HEK293 (cell line): ENCODE data around the gene LBH.

Experiments used
- CTCF ChIA-PET: fragments of 350-600 bp; formaldehyde crosslinking; extraction: SDS; loops from one replicate; lab custom pipeline; 2021; ENCODE audit warnings: antibody characterized with exemption; lab: Yijun Ruan, JAX
- POLR2A ChIA-PET: fragments of 300-600 bp; formaldehyde crosslinking; extraction: SDS; loops from one replicate; lab custom pipeline; 2020; ENCODE audit warnings: antibody characterized with exemption, inconsistent platforms; lab: Yijun Ruan, JAX
- H3K27ac ChIP-seq: fragments of 200-500 bp; sonication (Bioruptor generic); 2 replicates; pipeline ENCODE4 v1.5.1; 2014; ENCODE audit warnings: low read depth, low read length, control low read depth, inconsistent platforms; ENCODE audit errors: extremely low read depth
- H3K36me3 ChIP-seq, 2 experiments: fragments of 200-500 bp in 1 of 2; sonication (Bioruptor generic) in 1 of 2; 1 replicate in 1 of 2; 2 replicates in 1 of 2; pipeline ENCODE4 v1.5.1; 2014 to 2017; ENCODE audit warnings: inconsistent platforms in 2 of 2, low read length in 2 of 2; ENCODE audit not compliant: control insufficient read depth in 2 of 2, insufficient read depth in 1 of 2
- H3K4me1 ChIP-seq: fragments of 200-500 bp; sonication (Bioruptor generic); 2 replicates; pipeline ENCODE4 v1.5.1; 2014; ENCODE audit warnings: mild to moderate bottlenecking, low read length, inconsistent platforms; ENCODE audit not compliant: control insufficient read depth, insufficient read depth
- H3K4me3 ChIP-seq: 2 replicates; pipeline ENCODE4 v1.5.1; 2011; ENCODE audit warnings: low read depth, mild to moderate bottlenecking, control low read depth, low read length, moderate library complexity
- H3K9me3 ChIP-seq: fragments of 200-500 bp; sonication (Bioruptor generic); 2 replicates; pipeline ENCODE4 v1.5.1; 2014; ENCODE audit warnings: low read depth, low read length, inconsistent platforms; ENCODE audit not compliant: control insufficient read depth, insufficient read depth
- EGR2 ChIP-seq: fragments of 450-650 bp; formaldehyde crosslinking; IDR thresholded peaks from 2 replicates; pipeline ENCODE4 v1.5.1; 2016; ENCODE audit warnings: low read depth, missing biosample characterization, missing genetic modification characterization
- KLF7 ChIP-seq: fragments of 450-650 bp; formaldehyde crosslinking; IDR thresholded peaks from 2 replicates; pipeline ENCODE4 v1.5.1; 2016; ENCODE audit warnings: missing biosample characterization, missing genetic modification characterization, borderline replicate concordance
- OSR2 ChIP-seq: fragments of 450-650 bp; formaldehyde crosslinking; IDR thresholded peaks from 2 replicates; pipeline ENCODE4 v1.5.1; 2016; ENCODE audit warnings: missing biosample characterization, missing genetic modification characterization
- PRDM1 ChIP-seq: fragments of 450-650 bp; formaldehyde crosslinking; IDR thresholded peaks from 2 replicates; pipeline ENCODE4; 2016; ENCODE audit warnings: missing biosample characterization, missing genetic modification characterization
- SALL2 ChIP-seq: fragments of 450-650 bp; formaldehyde crosslinking; IDR thresholded peaks from 2 replicates; pipeline ENCODE4 v1.5.0; 2017; ENCODE audit warnings: missing biosample characterization, mild to moderate bottlenecking, missing genetic modification characterization, borderline replicate concordance
- WT1 ChIP-seq: fragments of 450-650 bp; formaldehyde crosslinking; IDR thresholded peaks from 2 replicates; pipeline ENCODE4 v1.5.1; 2016; ENCODE audit warnings: missing biosample characterization, missing genetic modification characterization
- ZFHX2 ChIP-seq: fragments of 450-650 bp; formaldehyde crosslinking; conservative IDR thresholded peaks from 2 replicates; pipeline ENCODE4 v1.5.1; 2016; ENCODE audit warnings: missing biosample characterization, missing genetic modification characterization
- ZNF138 ChIP-seq: fragments of 450-650 bp; formaldehyde crosslinking; IDR thresholded peaks from 2 replicates; pipeline ENCODE4 v1.5.1; 2016; ENCODE audit warnings: missing biosample characterization, missing genetic modification characterization, borderline replicate concordance
- ZNF155 ChIP-seq: fragments of 450-650 bp; formaldehyde crosslinking; IDR thresholded peaks from 2 replicates; pipeline ENCODE4 v1.5.1; 2016; ENCODE audit warnings: missing biosample characterization, missing genetic modification characterization
- ZNF157 ChIP-seq: fragments of 450-650 bp; formaldehyde crosslinking; IDR thresholded peaks from 2 replicates; pipeline ENCODE4 v1.5.1; 2016; ENCODE audit warnings: missing biosample characterization, missing genetic modification characterization
- ZNF16 ChIP-seq: fragments of 450-650 bp; formaldehyde crosslinking; IDR thresholded peaks from 2 replicates; pipeline ENCODE4 v1.5.1; 2016; ENCODE audit warnings: low read depth, missing biosample characterization, missing genetic modification characterization
- ZNF169 ChIP-seq: fragments of 450-650 bp; formaldehyde crosslinking; IDR thresholded peaks from 2 replicates; pipeline ENCODE4 v1.5.1; 2016; ENCODE audit warnings: missing biosample characterization, missing genetic modification characterization
- ZNF266 ChIP-seq: fragments of 450-650 bp; formaldehyde crosslinking; IDR thresholded peaks from 2 replicates; pipeline ENCODE4 v1.5.1; 2016; ENCODE audit warnings: missing biosample characterization, missing genetic modification characterization, low read depth
- ZNF350 ChIP-seq: fragments of 450-650 bp; formaldehyde crosslinking; IDR thresholded peaks from 2 replicates; pipeline ENCODE4 v1.5.0; 2017; ENCODE audit warnings: missing biosample characterization, mild to moderate bottlenecking, missing genetic modification characterization
- ZNF404 ChIP-seq: fragments of 450-650 bp; formaldehyde crosslinking; IDR thresholded peaks from 2 replicates; pipeline ENCODE4 v1.5.1; 2017; ENCODE audit warnings: missing biosample characterization, missing genetic modification characterization
- ZNF423 ChIP-seq: fragments of 450-650 bp; formaldehyde crosslinking; IDR thresholded peaks from 2 replicates; pipeline ENCODE4 v1.5.1; 2016; ENCODE audit warnings: missing biosample characterization, missing genetic modification characterization
- ZNF449 ChIP-seq: fragments of 450-650 bp; formaldehyde crosslinking; IDR thresholded peaks from 2 replicates; pipeline ENCODE4 v1.5.1; 2017; ENCODE audit warnings: missing biosample characterization, mild to moderate bottlenecking, missing genetic modification characterization, moderate library complexity
- ZNF501 ChIP-seq: fragments of 450-650 bp; formaldehyde crosslinking; IDR thresholded peaks from 2 replicates; pipeline ENCODE4 v1.5.1; 2016; ENCODE audit warnings: missing biosample characterization, missing genetic modification characterization
- ZNF513 ChIP-seq: fragments of 450-650 bp; IDR thresholded peaks from 2 replicates; pipeline ENCODE4 v1.5.1; 2018; ENCODE audit warnings: missing biosample characterization, missing genetic modification characterization
- ZNF514 ChIP-seq: fragments of 450-650 bp; formaldehyde crosslinking; IDR thresholded peaks from 2 replicates; pipeline ENCODE4 v1.5.1; 2016; ENCODE audit warnings: missing biosample characterization, missing genetic modification characterization
- ZNF658 ChIP-seq: fragments of 450-650 bp; formaldehyde crosslinking; IDR thresholded peaks from 2 replicates; pipeline ENCODE4; 2016; ENCODE audit warnings: missing biosample characterization, missing genetic modification characterization
- ZNF704 ChIP-seq: fragments of 450-650 bp; formaldehyde crosslinking; IDR thresholded peaks from 2 replicates; pipeline ENCODE4 v1.5.1; 2016; ENCODE audit warnings: missing biosample characterization, missing genetic modification characterization
- ZNF791 ChIP-seq: fragments of 450-650 bp; formaldehyde crosslinking; IDR thresholded peaks from 2 replicates; pipeline ENCODE4 v1.5.1; 2016; ENCODE audit warnings: missing biosample characterization, missing genetic modification characterization
- ZSCAN16 ChIP-seq: fragments of 450-650 bp; formaldehyde crosslinking; IDR thresholded peaks from 2 replicates; pipeline ENCODE4 v1.5.1; 2016; ENCODE audit warnings: missing biosample characterization, missing genetic modification characterization
- ZSCAN4 ChIP-seq: fragments of 450-650 bp; formaldehyde crosslinking; IDR thresholded peaks from 2 replicates; pipeline ENCODE4 v1.5.1; 2017; ENCODE audit warnings: missing biosample characterization, missing genetic modification characterization

LBH gene

GRCh38 chr2:30257266-30258214, 26.2 kb downstream of the LBH start:
- Histone ChIP-seq H3K36me3 (peaks cover 0 to 13% of the 10 kb centered on the region in 2 experiments; a peak in 1 of 3 replicates), H3K27ac (no peak overlapping the region), H3K4me3 (no peak overlapping the region), H3K4me1 (peaks cover 5% of the 10 kb centered on the region; the same call in 1 of the 2 replicates), H3K9me3 (no peaks in the 10 kb centered on the region)
- TF ChIP-seq ZNF423 = no peak
- no peak for TF ChIP-seq ZNF514
- TF ChIP-seq PRDM1 (tag by site-specific recombination) = no peak
- TF ChIP-seq ZNF157 (tag by site-specific recombination) = no peak
- no peak for TF ChIP-seq ZNF266 (tag by site-specific recombination)
- no peak for TF ChIP-seq ZSCAN16
- no peak for TF ChIP-seq WT1 (tag by site-specific recombination)
- no peak for TF ChIP-seq ZNF138 (tag by site-specific recombination)
- TF ChIP-seq SALL2 (tag by site-specific recombination) = no peak
- no peak for TF ChIP-seq ZNF350
- TF ChIP-seq ZNF155 (tag by site-specific recombination) = no peak
- TF ChIP-seq ZNF404 = no peak
- no peak for TF ChIP-seq ZFHX2 (tag by site-specific recombination)
- no peak for TF ChIP-seq ZNF791
- no peak for TF ChIP-seq KLF7
- no peak for TF ChIP-seq EGR2 (tag by site-specific recombination)
- TF ChIP-seq ZNF704 (tag by site-specific recombination) = no peak
- no peak for TF ChIP-seq ZNF658
- TF ChIP-seq ZNF169 (tag by site-specific recombination) = no peak
- TF ChIP-seq ZSCAN4 (tag by site-specific recombination) = no peak
- ChIA-PET POLR2A (interaction anchor here (1.6 kb wide), 1 partner anchor 25 kb away, joined by 5 read pairs; no protein-coding TSS in a partner anchor), CTCF (interaction anchor here (0.5 to 1.1 kb wide), 2 partner anchors 13 to 92 kb away, joined by 3 to 4 read pairs; no protein-coding TSS in a partner anchor)

GRCh38 chr2:30259071-30259470, 27.7 kb downstream of the LBH start:
- POLR2A ChIA-PET = interaction anchor here (1.7 kb wide), 1 partner anchor 27 kb away, joined by 5 read pairs; no protein-coding TSS in a partner anchor
- Histone ChIP-seq H3K27ac (no peak overlapping the region), H3K9me3 (no peaks in the 10 kb centered on the region), H3K36me3 (peaks cover 0 to 13% of the 10 kb centered on the region in 2 experiments; a peak in 1 of 3 replicates), H3K4me1 (no peaks in the 10 kb centered on the region), H3K4me3 (no peak overlapping the region)
- no peak for TF ChIP-seq ZNF501
- TF ChIP-seq OSR2 (tag by site-specific recombination) = no peak
- TF ChIP-seq ZNF16 (tag by site-specific recombination) = no peak
- TF ChIP-seq ZNF513 (tag by site-specific recombination) = no peak
- TF ChIP-seq ZNF449 (tag by site-specific recombination) = no peak
- CTCF ChIA-PET = no interaction called here
